Kidney tubule cell (primary cell): ENCODE measurements around the gene TSHZ3.
A peak's percentile ranks its signal among the peaks of the same experiment; 100 is the strongest.

Experiments used
- DNase-seq: peaks from one replicate; pipeline ENCODE4 v3.0.0-alpha.2; 2018; ENCODE audit warnings: low spot score

The TSHZ3 gene

GRCh38 chr19:31261019-31261602 lies 88.1 kb downstream of the TSHZ3 start:
- DNase-seq: no peak

GRCh38 chr19:31260171-31260933 lies 88.9 kb downstream of the TSHZ3 start:
- DNase-seq: no peak

GRCh38 chr19:31258211-31259052 lies 90.8 kb downstream of the TSHZ3 start:
- DNase-seq: no peak

- no peak for DNase-seq
Measured at GRCh38 chr19:31257426-31258130, 91.7 kb downstream of the TSHZ3 start.

GRCh38 chr19:31257025-31257424 lies 92.2 kb downstream of the TSHZ3 start:
- no peak for DNase-seq

- DNase-seq: no peak
Measured at GRCh38 chr19:31256593-31256960, 92.7 kb downstream of the TSHZ3 start.

GRCh38 chr19:31255831-31256592 lies 93.2 kb downstream of the TSHZ3 start:
- DNase-seq: no peak

- no peak for DNase-seq
Measured at GRCh38 chr19:31255174-31255799, 93.9 kb downstream of the TSHZ3 start.

GRCh38 chr19:31254611-31255010 lies 94.6 kb downstream of the TSHZ3 start:
- DNase-seq: peak; percentile 2

- DNase-seq: peak; percentile 52
Measured at GRCh38 chr19:31254180-31254551, 95.1 kb downstream of the TSHZ3 start.

- no peak for DNase-seq
Measured at GRCh38 chr19:31253526-31254179, 95.6 kb downstream of the TSHZ3 start.

GRCh38 chr19:31252441-31252840 lies 96.8 kb downstream of the TSHZ3 start:
- DNase-seq: no peak

GRCh38 chr19:31249217-31249616 lies 100.0 kb downstream of the TSHZ3 start:
- no peak for DNase-seq

GRCh38 chr19:31235806-31236205 lies 113.4 kb downstream of the TSHZ3 start:
- DNase-seq: no peak

GRCh38 chr19:31233295-31233800 lies 115.9 kb downstream of the TSHZ3 start:
- no peak for DNase-seq

GRCh38 chr19:31232871-31233270 lies 116.4 kb downstream of the TSHZ3 start:
- no peak for DNase-seq

GRCh38 chr19:31232180-31232579 lies 117.1 kb downstream of the TSHZ3 start:
- DNase-seq: no peak

- no peak for DNase-seq
Measured at GRCh38 chr19:31231237-31231636, 118.0 kb downstream of the TSHZ3 start.

GRCh38 chr19:31226151-31226935 lies 122.9 kb downstream of the TSHZ3 start:
- DNase-seq: no peak
